Stimulated activated naive CD8-positive, alpha-beta T cell treated with anti-CD3 and anti-CD28 coated beads, Interleukin-15, Interleukin-2, amounts not matched to agents 100 ng/mL and 50 ng/mL, for 24 hours (primary cell): ENCODE measurements around the gene FAM241A.

ENCODE experiments used
- H3K27ac Mint-ChIP-seq: one replicate; pipeline ENCODE4 v1.8.0; 2021; ENCODE audit warnings: mild to moderate bottlenecking, mixed read lengths
- H3K27me3 Mint-ChIP-seq: one replicate; pipeline ENCODE4 v1.8.0; 2021; ENCODE audit warnings: mixed read lengths
- H3K36me3 Mint-ChIP-seq: one replicate; pipeline ENCODE4 v1.8.0; 2021; ENCODE audit warnings: low read depth, mixed read lengths
- H3K4me1 Mint-ChIP-seq: one replicate; pipeline ENCODE4 v1.8.0; 2021; ENCODE audit warnings: low read depth, mixed read lengths
- H3K4me3 Mint-ChIP-seq: one replicate; pipeline ENCODE4 v1.8.0; 2021; ENCODE audit warnings: mild to moderate bottlenecking, mixed read lengths
- H3K9me3 Mint-ChIP-seq: one replicate; pipeline ENCODE4 v1.8.0; 2021; ENCODE audit warnings: mixed read lengths

The FAM241A gene

DNA sequence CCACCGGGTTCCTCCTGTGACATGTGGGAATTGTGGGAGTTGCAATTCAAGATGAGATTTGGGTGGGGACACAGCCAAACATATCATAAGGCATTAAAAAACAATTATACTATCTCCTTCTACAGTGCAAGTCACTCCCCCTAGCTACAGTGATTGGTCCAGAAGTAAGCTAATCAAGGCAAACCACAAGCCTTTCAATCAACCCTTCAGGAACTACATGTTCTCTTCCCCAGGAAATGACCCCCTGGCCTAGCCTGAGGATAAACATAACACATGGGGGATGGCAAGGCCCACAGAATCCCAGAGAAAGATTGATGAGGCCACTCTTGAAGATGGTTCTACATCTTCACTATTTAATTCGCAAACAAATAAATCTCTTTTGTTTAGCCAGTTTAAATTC lies 25.2 kb upstream of the FAM241A start:
- Mint-ChIP-seq H3K27me3 (peaks cover 12% of the 10 kb centered on the region), H3K36me3 (peaks cover 10% of the 10 kb centered on the region), H3K4me1 (peaks cover 27% of the 10 kb centered on the region), H3K27ac (peak overlapping the region; percentile 95), H3K9me3 (peaks cover 4% of the 10 kb centered on the region), H3K4me3 (no peak overlapping the region)

DNA sequence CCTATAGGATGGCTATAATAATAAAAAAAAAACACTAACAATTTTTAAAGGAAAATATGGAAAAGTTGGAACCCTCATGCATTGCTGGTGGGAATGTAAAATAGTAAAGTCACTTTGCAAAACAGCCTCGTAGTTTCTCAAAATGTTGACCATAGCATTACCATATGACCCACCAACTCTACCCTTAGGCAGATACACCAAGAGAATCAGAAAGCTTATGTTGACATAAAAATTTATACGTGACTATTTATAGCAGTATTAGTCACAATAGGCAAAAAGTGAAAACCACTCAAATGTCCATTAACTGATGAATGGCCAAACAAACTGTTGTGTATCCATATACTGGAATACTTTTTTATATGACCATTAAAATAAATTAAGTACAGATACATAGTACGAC lies 19.8 kb upstream of the FAM241A start:
- Mint-ChIP-seq H3K27ac (no peak overlapping the region), H3K9me3 (no peaks in the 10 kb centered on the region), H3K4me1 (peaks cover 13% of the 10 kb centered on the region), H3K4me3 (no peak overlapping the region), H3K36me3 (peaks cover 4% of the 10 kb centered on the region), H3K27me3 (peaks cover 19% of the 10 kb centered on the region)

DNA sequence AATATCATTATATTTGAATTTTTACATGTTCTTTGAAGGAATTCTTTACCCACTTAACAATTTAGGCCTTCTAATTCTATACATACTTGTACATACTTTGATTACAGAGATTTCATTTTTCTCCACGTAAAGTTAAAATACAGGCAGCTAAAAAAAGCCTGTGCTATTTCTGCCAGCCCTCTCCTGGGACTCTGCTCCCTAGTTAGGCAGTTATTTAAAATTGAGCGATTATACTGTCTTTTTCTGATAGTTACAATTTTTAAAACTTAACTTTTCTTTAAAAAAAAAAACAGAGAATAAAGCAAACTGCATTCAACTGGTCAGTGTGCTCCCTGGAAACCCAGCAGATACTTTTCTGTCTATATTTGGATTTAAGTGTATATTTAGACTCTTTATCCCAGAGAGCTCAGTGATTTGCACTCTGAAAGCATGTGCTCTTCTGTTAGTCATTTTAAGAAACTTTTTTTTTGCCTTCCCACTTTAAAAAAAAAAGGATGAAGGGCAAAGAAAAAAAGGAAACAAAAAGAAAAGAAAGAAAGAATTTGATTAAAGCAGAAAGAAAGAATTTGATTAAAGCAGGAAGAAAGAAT lies 18.1 kb upstream of the FAM241A start:
- Mint-ChIP-seq H3K4me1 (peaks cover 18% of the 10 kb centered on the region), H3K4me3 (no peak overlapping the region), H3K9me3 (no peaks in the 10 kb centered on the region), H3K27me3 (peaks cover 19% of the 10 kb centered on the region), H3K36me3 (no peaks in the 10 kb centered on the region), H3K27ac (no peak overlapping the region)

DNA sequence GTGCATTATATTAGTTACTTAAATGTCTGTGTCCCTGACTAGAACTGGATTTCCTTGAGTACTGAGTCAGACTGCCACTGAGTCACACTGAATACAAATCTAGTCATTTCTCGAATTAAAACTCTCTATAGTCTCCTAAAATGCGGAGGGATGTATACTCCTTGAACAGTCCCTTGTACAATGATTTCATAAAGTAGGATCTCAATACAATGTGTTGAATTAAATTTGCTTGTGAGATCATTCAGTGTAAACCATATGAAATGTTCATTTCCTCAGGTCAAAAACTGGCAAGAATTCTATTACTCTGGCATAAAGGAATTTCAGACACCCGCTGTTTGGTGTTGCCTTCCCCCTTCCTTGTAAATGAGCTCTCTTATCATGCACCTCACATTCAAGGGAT lies 17.5 kb upstream of the FAM241A start:
- H3K27me3 Mint-ChIP-seq: peaks cover 20% of the 10 kb centered on the region
- H3K4me1 Mint-ChIP-seq: peaks cover 18% of the 10 kb centered on the region
- H3K27ac Mint-ChIP-seq: no peak overlapping the region
- H3K36me3 Mint-ChIP-seq: no peaks in the 10 kb centered on the region
- H3K9me3 Mint-ChIP-seq: no peaks in the 10 kb centered on the region
- H3K4me3 Mint-ChIP-seq: no peak overlapping the region

DNA sequence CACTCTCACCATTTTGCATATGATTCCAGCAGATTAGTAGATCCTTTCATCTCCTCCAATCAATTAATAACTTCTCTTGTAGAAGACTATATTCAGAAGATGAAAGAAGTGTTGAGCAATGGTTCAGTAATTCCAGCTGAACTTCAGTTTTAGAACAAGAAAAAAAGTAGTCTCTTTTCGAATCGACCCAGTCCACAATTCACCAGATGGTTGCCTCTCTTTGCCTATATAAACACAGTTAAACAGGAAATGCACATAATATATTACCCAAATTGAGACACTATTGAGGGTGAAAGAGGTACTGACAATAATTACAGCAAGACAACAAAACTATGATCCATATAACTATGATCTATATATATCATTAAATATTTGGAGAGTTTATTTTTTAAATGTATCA lies 16.8 kb upstream of the FAM241A start:
- H3K4me3 Mint-ChIP-seq: no peak overlapping the region
- H3K27ac Mint-ChIP-seq: no peak overlapping the region
- H3K27me3 Mint-ChIP-seq: peaks cover 23% of the 10 kb centered on the region

DNA sequence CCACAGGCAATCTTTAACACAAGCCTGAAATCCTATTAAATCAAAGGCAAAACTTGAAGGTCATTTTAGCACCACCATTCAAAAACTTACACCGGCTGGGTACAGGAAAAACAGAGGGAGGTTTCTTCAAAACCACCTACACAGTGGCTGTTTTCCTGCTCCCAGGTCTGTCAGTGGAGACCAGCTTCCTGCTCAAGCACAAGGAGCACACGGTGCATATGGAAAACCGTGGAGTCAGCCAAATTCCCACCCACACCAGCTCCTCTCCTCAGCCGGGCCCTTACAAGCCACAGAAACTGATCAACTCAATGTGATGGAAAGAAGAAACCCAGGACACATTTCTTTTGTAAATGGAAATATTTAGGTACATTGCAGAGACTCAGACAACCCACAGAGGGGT lies 14.3 kb upstream of the FAM241A start:
- H3K9me3 Mint-ChIP-seq: no peaks in the 10 kb centered on the region
- H3K27ac Mint-ChIP-seq: no peak overlapping the region
- H3K36me3 Mint-ChIP-seq: no peaks in the 10 kb centered on the region
- H3K4me3 Mint-ChIP-seq: no peak overlapping the region
- H3K4me1 Mint-ChIP-seq: peaks cover 18% of the 10 kb centered on the region
- H3K27me3 Mint-ChIP-seq: peaks cover 9% of the 10 kb centered on the region

More for the DNA sequence above, 16.8 kb upstream of the FAM241A start:
- H3K9me3 Mint-ChIP-seq: no peaks in the 10 kb centered on the region
- H3K36me3 Mint-ChIP-seq: no peaks in the 10 kb centered on the region
- H3K4me1 Mint-ChIP-seq: peaks cover 18% of the 10 kb centered on the region

DNA sequence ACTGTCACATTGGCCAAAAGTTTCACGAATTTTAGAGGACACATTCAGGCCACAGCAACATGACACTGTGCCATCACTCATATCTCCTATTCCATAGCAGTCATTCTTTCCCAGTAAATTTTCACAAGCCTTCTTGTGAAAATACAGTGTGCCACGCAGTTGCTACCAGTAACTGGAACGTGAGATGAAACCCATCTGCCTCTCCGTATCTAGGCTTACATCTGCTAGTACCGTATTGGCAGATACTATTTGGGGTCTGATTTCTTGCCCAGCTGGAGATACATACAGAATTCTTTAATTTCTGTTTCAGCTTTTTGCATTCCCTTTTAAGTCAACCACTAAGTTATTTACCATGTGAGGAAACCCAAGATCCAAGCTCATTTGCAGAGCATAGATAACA lies 8.7 kb upstream of the FAM241A start:
- no peak overlapping the region for H3K27ac Mint-ChIP-seq
- peaks cover 2% of the 10 kb centered on the region for H3K4me1 Mint-ChIP-seq
- H3K4me3 Mint-ChIP-seq: no peak overlapping the region
- H3K27me3 Mint-ChIP-seq: peaks cover 14% of the 10 kb centered on the region
- H3K9me3 Mint-ChIP-seq: no peaks in the 10 kb centered on the region
- no peaks in the 10 kb centered on the region for H3K36me3 Mint-ChIP-seq

DNA sequence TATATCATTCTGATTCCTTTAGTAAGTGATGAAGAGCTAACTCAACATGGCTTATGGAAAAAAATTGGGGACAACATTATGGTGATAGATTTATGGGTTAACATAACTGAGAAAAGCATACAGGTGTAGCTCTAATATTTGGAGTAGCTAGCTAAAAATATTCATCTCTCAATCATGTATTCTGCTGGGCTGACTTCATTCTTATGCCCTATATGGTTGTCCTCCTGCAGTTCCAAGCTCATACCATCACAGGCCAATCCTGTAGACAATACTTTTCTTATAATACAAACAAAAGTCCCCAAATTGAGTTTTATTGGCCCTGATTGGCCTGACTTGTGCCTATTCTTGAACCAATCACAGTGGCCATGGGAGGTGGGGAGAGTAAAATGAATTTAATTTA lies 6.7 kb upstream of the FAM241A start:
- no peak overlapping the region for H3K4me3 Mint-ChIP-seq
- H3K27ac Mint-ChIP-seq: no peak overlapping the region
- no peaks in the 10 kb centered on the region for H3K9me3 Mint-ChIP-seq
- H3K36me3 Mint-ChIP-seq: no peaks in the 10 kb centered on the region
- H3K4me1 Mint-ChIP-seq: peaks cover under 1% of the 10 kb centered on the region
- peaks cover 10% of the 10 kb centered on the region for H3K27me3 Mint-ChIP-seq

DNA sequence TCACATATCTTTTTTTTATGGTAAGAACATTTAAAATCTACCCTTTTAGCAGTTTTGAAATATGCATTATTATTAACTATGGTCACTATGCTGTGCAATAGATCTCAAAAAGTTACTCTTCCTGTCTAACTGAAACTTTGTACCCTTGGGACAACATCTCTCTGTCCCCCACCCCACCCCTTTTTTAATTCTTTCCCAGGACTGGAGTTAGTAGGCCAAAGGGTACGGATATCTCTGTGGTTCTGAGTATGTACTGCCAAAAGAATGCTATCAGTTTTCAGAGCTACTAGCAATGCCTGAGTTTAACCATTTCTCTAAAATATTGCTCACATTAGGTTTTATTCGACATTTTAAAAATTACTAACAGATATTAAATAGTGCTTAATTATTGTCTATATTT lies 4.7 kb upstream of the FAM241A start:
- no peak overlapping the region for H3K27ac Mint-ChIP-seq

DNA sequence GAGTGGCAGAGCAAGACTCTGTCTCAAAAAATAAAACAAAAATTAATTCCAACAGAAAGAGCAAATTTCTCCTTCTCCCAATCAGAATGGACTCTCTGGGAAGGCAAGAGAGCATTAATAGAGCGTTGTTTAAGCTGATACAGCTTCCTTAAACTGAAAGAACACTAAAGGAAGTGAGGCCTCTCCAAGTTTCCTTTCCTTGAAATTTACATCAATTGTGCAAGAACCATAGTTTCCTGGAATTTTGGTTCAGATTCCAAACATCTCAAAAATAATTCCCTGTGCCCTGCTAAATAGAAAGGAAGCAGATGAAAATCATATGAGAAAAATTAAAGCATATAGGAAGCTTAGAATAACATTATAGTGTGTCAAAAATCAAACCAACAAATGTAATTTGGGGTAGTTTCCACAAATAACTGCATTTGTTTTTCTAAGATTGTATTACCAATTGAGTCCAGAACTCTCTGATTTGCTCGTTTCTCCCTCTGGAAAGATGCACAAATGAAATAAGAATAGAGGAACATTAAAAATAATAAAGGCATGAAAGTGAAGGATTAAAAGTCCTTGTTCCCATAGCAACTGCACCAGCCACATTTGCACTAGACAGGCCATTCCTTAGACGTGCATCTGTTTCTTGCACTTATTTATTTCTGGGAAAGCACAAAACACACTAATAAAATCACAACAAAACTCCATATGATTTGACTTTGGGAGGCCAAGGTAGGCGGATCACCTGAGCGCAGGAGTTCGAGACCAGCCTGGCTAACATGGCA lies 3.7 kb upstream of the FAM241A start:
- H3K36me3 Mint-ChIP-seq: no peaks in the 10 kb centered on the region
- H3K9me3 Mint-ChIP-seq: no peaks in the 10 kb centered on the region
- peaks cover 23% of the 10 kb centered on the region for H3K4me1 Mint-ChIP-seq
- no peak overlapping the region for H3K4me3 Mint-ChIP-seq
- peaks cover 5% of the 10 kb centered on the region for H3K27me3 Mint-ChIP-seq
- H3K27ac Mint-ChIP-seq: no peak overlapping the region

More for the DNA sequence above, 4.7 kb upstream of the FAM241A start:
- no peaks in the 10 kb centered on the region for H3K36me3 Mint-ChIP-seq
- H3K4me3 Mint-ChIP-seq: no peak overlapping the region
- H3K9me3 Mint-ChIP-seq: no peaks in the 10 kb centered on the region
- H3K27me3 Mint-ChIP-seq: peaks cover 5% of the 10 kb centered on the region
- H3K4me1 Mint-ChIP-seq: peaks cover 17% of the 10 kb centered on the region

DNA sequence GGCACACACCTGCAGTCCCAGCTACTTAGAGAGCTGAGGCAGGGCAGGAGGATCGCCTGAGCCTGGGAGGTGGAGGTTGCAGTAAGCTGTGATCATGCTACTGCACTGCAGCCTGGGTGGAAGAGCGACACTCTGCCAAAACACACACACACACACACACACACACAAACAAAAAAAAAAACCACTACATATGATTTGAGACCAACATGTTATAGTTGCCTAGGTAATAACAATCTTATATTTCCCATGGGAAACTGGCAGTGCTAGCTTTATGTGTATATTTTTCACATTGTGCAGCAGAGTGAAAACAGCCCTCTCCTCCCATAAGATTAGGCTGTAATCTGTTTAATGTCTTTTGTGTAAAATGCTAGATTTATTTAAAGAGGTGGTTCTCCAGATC lies 3.1 kb upstream of the FAM241A start:
- peaks cover 2% of the 10 kb centered on the region for H3K36me3 Mint-ChIP-seq
- peaks cover 28% of the 10 kb centered on the region for H3K4me1 Mint-ChIP-seq
- no peak overlapping the region for H3K4me3 Mint-ChIP-seq
- H3K27ac Mint-ChIP-seq: no peak overlapping the region
- no peaks in the 10 kb centered on the region for H3K9me3 Mint-ChIP-seq
- H3K27me3 Mint-ChIP-seq: peaks cover 2% of the 10 kb centered on the region

DNA sequence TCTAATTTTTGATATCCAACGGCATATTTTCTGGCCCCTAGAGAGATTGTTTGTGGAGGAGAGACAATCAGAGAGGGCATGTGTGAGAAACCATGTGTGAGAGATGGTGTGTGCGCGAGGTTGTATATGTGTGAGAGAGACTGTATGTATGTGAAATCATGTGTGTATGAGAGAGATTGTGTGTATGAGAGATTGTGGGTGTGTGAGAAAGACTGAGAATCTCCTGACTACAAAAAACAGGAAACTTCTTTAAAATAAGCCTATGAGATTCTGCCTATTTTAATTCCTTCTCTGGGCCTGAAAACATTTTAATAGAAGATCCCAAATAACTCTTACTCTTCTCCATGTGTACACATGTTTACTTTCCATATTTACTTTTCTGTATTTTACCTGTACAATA lies 1.5 kb upstream of the FAM241A start:
- no peaks in the 10 kb centered on the region for H3K9me3 Mint-ChIP-seq
- no peaks in the 10 kb centered on the region for H3K27me3 Mint-ChIP-seq
- H3K36me3 Mint-ChIP-seq: peaks cover 4% of the 10 kb centered on the region
- H3K27ac Mint-ChIP-seq: no peak overlapping the region
- peaks cover 44% of the 10 kb centered on the region for H3K4me1 Mint-ChIP-seq
- no peak overlapping the region for H3K4me3 Mint-ChIP-seq

DNA sequence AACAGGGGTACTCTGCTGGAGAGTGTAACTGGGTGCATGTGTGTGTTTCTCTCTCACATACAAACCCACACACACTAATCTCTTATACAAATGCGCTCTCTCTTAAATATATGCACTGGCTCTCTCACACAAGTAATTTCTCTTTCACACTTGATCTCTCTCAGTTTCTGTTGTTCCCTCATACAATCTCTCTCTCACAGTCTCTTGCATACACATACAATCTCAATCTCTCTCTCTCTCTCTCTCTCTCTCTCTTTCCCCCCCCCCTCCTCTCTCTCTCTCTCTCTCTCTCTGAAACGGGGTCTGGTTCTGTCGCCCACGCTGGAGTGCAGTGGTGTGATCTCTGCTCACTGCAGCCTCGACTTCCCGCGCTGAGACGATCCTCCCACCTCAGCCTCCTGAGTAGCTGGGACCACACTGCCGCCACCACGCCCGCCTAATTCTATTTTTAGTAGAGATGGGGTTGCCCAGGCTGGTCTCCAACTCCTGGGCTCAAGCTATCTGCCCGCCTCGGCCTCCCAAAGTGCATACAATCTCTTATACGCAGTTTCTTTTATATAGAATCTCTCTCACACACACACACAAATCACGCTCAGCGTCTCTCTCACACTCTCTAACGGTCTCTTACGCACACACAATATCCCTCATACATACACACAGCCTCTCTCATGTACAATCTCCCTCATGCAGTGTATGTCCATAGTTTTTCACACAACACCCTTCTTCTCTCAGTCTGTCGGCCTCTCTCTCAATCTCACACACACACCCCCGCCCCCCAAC lies 518 bp upstream of the FAM241A start:
- H3K9me3 Mint-ChIP-seq: no peaks in the 10 kb centered on the region
- H3K4me3 Mint-ChIP-seq: peak overlapping the region; percentile 54
- H3K4me1 Mint-ChIP-seq: peaks cover 48% of the 10 kb centered on the region
- H3K27me3 Mint-ChIP-seq: no peaks in the 10 kb centered on the region
- H3K27ac Mint-ChIP-seq: peak overlapping the region; percentile 67
- peaks cover 4% of the 10 kb centered on the region for H3K36me3 Mint-ChIP-seq

DNA sequence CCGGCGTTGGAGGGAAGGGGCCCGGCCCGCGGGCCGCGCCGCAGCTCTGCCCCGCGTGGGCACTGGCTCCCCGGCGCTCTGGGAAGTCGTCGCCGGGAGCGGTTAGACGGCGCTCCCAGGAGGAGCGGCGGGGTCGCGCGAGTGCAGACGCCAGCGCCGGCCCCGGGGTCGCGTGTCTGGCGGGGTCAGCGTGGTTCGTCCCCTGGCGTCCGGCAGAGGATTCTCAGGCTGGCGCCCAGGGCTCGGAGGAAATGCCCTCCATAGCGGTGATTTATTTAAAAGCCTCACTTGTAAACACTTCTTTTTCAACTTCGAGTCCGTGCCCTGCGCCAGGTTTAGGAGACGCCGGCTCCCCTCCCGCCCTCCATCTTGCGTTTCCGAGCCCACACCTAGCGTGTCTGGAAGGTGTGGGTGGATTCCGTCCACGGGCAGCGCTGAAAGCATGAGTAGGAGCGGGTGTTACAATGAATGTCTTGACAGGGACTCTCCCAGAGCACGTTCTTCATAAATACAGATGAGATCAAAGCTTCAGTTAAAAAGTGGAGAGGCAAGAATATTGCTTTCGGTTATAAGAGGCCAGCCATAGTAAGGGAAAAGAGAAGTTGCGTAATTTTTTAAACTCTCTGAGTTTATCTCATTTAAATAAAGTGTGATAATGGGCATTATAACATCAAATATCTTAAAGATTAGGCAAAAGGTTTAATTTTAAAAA lies 692 bp downstream of the FAM241A start:
- H3K4me1 Mint-ChIP-seq: peaks cover 49% of the 10 kb centered on the region
- H3K27me3 Mint-ChIP-seq: no peaks in the 10 kb centered on the region
- peak overlapping the region; percentile 93 for H3K4me3 Mint-ChIP-seq
- H3K9me3 Mint-ChIP-seq: no peaks in the 10 kb centered on the region
- H3K27ac Mint-ChIP-seq: peak overlapping the region; percentile 90
- H3K36me3 Mint-ChIP-seq: peaks cover 11% of the 10 kb centered on the region

DNA sequence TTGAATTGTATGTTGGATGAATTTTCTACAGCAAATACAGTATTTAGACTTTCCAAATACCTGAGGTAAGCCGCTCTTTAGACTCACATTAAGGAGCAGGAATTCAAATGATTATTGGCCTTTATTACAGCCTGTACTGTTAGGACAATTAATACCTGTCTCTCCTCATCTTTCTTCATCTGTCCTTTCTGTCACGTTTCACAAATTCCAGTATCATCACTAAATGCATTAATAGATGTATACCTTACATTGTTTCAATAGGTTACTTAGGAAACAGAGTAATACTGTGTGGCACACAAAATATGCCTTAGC lies 1.2 kb downstream of the FAM241A start:
- no peaks in the 10 kb centered on the region for H3K9me3 Mint-ChIP-seq
- peak overlapping the region; percentile 90 for H3K27ac Mint-ChIP-seq
- peaks cover 54% of the 10 kb centered on the region for H3K4me1 Mint-ChIP-seq
- no peaks in the 10 kb centered on the region for H3K27me3 Mint-ChIP-seq
- peaks cover 15% of the 10 kb centered on the region for H3K36me3 Mint-ChIP-seq
- peak overlapping the region; percentile 93 for H3K4me3 Mint-ChIP-seq
